NCI-H2196 treated with DMSO at 0.1 percent for 48 hours (cell line): ENCODE data around the gene PRTN3.
"Not testable (repeated sequence)": the region's sequence is repeated elsewhere in the genome, so short reads cannot be mapped to it uniquely, and the experiment has no call there.

Experiments
- DNase-seq: peaks from one replicate; lab custom pipeline; 2025; ENCODE audit not compliant: unreplicated experiment; lab: John Stamatoyannopoulos, UW

PRTN3 gene

DNA sequence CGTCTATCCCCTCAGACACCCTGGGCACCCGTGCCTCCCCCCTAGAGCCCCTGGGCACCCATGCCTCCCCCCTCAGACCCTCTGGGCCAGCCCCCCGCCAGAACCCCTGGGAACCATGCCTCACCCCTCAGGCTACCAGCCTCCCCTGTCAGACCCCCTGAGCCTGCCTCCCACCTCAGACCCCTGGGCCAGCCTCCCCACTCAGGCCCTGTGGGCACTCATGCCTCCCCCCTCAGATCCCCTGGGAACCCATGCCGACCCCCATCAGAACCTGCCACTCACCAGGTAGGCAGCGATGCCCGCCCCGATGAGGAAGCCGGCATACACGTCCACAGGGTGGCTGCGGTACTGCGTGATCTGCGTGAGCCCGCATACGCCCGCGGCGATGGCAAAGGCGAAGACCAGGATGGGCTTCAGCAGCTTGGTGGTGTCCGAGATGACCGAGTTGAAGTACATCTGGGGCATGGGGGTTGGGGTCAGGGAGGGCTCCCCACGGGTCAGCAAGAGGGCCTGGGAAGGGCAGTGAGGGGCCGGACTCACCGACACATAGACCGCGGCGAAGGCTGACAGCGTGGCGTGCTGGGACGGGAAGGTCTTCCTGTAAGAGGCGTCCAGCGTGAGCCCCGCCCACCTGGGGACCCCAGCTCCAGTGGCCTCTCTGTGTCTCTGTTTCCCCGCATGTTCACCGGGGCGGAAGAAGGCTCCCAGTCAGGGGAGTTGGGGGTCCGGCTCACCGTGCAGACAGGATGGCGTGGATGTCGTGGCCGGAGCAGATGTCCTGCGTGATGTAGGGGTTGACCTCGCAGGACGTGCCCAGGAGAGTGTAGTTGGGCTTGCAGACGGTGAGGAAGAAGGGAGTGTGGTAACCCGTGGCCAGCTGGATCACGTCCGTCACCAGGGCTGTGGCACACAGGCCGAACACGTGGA is 26.4 kb upstream of the PRTN3 start:
- DNase-seq = no peak

DNA sequence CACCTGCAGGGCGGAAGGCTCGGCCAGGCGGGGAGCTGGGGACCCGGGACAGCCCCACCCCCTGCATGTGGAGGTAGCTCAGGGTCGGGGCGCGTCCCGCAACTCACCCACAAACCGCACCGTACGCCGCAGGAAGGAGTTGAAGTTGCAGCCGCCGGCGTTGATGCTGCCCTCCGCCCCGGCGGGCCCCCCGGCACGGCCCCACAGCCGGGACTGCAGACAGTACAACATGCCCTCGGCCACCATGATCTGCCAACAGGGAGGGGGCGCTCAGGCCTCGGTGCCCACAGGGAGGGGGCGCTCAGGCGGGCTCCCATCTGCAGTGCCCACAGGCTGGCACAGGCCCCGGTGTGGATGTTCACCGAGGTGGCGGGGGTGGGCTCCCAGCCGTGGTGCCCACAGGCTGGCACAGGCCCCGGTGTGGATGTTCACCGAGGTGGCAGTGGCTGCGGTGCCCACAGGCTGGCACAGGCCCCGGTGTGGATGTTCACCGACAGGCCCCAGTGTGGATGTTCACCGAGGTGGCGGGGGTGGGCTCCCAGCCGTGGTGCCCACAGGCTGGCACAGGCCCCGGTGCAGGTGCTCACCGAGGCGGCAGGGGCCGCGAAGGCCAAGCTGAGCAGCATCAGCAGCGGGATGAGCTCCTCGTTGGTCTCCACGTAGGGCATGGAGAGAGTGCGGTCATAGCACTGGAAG is 25.6 kb upstream of the PRTN3 start:
- no peak for DNase-seq

DNA sequence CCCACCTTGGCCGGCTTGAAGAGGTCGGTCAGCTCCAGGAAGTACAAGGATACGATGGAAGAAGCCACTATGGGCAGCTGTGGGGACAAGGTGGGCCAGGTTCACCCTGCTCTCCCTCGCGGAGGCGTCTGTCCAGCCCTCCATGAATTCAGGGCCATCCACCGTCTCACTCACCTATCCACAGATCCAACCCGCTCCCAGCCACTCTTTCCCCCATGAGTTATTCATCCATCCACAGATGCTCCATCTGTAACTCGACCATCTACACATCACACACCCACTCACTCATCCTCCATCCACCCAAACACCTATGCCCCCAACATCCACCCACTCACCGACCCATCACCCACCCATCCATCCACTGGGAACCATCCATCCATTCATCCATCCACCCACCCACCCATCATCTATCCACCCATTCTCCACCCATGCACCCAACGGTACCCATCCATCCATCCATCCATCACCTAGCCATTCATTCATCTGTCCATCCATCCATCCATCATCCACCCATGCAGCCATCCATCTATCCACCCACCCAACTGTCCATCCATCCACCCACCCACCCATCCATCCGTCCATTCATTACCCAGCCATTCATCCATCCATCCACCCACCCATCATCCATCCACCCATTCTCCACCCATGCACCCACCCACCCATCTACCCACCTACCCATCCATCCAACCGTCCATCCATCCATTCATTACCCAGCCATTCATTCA is 24.9 kb upstream of the PRTN3 start:
- no peak for DNase-seq

DNA sequence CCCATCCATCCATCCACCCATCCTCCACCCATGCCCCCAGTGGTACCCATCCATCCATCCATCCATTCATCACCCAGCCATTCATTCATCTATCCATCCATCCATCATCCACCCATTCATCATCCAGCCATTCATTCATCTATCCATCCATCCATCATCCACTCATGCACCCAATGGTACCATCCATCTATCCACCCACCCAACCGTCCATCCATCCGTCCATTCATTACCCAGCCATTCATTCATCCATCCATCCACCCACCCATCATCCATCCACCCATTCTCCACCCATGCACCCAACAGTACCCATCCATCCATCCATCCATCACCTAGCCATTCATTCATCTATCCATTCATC is 24.3 kb upstream of the PRTN3 start:
- DNase-seq = no peak

DNA sequence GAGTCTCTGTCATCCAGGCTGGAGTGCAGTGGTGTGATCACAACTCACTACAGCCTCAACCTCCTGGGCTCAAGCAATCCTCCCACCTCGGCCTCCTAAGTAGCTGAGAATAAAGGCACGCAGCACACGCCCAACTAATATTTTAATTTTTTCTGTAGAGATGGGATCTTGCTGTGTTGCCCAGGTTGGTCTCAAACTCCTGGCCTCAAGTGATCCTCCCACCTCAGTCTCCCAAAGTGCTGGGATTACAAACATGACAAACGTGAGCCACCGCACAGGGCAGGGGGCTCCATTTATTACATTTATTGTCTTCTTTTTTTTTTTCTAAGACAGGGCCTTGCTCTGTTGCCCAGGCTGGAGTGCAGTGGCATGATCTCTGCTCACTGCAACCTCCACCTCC is 20.6 kb upstream of the PRTN3 start:
- not testable (repeated sequence) for DNase-seq

DNA sequence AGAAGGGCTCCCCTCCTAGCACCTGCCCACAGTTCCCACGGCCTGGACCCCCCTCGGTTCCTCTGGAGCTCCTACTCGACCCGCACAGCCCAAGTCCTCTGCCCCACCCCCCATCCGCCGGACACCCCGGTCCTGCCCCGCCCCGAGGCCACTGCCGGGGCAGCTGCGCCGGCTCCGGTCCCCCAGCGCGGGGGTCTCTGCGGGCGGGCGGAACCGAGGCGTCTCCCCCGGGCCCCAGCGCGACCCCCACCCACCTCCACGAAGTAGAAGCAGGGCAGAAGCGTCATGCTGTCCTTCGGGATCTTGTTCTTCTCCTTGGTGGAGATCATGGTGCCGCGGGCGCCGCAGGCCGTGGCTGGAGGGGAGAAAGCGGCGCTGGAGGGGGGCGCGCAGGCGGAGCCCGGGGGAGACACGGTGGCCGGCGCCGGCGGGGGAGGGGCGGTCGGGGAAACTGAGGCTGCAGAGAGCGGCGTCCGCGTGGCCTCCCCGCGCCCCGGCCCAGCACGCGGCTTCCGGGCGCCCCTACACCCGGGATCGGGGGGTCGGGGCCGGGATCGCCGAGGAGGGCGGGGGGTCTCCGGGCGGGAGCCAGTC is 19.5 kb upstream of the PRTN3 start:
- no peak for DNase-seq

DNA sequence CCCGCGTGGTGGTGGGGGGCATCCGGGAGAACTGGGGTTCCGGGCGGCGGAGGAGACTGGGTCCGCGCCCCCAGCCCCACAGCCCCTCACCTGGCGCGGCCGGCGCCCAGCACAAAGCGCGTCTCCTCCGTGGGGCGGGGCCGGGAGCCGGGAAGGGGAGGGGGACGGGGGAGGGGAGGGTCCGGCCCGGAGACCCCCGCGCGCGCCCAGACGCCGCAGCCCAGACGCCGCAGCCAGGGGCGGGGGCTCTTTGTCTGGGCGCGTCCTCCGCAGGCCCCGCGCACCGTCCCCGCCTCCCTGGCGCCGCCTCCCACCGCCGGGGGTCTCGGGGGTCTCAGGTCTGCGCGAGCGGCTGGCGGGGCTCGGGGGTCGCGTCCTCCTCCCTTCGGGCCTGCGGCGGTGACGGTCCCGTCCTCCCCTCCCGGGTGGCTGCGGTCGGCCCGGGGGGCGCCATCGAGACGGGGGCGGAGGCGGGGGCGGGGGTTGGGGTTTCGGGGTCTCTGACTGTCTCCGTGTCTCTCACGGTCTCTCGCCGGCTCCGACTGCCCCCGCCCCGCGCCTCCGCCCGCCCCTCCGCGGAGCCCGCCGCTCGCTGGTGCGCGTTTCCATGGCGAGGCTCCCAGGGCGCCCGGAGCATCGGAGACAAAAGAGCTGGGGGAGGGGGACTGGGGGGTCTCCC is 18.8 kb upstream of the PRTN3 start, which contains the start of gene PLPPR3:
TSS of gene PLPPR3 (minus strand) at position 131 of the 679 bp plus-strand sequence. CDS start 396 bp downstream, outside the sequence.
- no peak for DNase-seq

DNA sequence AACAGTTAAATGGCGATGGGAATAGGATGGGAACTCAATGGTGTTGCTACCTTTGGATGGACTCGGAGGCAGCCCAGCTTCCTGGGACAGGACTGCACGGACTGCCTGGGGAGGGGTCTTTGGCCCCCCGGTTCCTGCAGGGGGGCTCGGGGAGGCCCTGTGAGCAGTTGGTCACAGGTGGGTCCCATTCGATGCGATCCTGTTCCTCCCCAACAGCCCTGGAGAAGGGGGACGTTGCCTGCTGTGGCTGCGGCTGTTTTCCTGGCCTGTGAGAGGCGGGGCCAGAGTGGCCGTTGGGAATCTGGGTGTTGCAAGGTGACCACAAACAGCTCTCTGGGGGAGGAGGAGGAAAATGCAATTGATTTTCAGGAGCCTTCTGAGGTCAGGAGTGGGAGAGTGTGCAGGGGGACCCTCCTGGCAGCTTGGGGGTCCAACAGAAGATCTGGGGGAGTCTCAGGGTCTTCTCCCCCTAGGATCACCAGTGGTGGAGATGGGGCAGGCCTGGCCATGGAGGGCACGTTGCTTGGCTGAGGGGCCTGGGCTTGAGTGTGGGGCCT is 17.2 kb upstream of the PRTN3 start:
- no peak for DNase-seq

DNA sequence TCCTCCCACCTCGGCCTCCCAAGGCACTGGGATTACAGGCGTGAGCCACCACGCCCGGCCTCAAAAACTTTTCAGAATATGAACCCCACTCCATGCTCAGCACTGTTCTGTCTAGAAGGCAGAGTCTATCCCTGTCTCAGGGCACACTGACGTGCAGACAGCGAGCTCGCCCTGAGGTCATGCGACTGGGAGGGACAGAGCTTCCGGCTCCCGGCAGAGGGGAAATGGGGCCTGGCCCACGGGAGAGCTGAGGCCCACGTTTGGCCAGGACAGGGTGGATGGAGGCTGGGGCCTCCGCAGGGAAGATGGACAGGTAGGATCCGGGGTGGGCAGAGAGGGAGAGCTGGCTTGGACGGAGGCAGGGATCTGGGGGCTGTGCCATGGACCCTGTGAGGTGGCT is 15.9 kb upstream of the PRTN3 start:
- no peak for DNase-seq

DNA sequence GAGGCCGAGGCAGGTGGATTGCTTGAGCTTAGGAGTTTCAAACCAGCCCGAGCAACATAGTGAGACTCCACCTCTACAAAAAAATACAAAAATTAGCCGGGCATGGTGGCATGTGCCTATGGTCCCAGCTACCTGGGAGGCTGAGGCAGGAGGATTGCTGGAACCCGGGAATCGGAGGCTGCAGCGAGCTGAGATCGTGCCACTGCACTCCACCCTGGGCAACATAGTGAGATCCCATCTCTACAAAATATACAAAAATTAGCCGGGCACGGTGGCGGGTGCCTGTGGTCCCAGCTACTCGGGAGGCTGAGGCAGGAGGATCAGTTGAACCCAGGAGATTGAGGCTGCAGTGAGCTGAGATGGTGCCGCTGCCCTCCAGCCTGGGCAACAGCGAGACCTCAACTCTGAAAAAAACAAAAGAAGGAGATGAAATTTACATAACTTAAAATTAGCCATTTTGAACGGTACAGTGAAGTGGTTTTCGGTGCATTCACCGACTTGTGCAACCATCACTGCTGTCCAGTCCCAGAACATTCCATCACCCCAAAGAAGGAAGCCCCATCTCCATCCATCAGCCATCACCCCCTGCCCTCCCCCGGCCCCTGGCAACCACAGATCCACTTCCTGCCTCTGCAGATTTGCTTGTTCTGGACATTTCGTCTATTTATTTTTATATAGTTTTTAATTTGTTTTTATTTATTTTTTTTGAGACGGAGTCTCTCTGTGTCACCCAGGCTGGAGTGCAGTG is 14.7 kb upstream of the PRTN3 start:
- DNase-seq = no peak

DNA sequence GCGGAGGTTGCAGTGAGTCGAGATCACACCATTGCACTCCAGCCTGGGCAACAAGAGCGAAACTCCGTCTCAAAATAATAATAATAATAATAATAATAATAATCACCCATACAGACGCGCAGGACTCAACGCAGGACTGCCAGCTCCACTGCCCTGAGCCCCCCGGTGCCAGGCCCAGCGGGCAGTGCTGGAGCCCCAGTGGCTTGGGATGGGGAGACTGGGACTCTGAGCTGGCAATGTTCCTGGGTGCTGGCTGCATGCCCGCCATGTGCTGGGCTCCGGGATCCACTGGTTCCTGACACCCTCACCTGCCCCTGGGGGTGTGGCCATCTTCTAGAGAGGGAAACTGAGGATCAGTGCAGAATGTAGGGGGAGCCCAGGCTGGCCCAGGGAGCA is 13.5 kb upstream of the PRTN3 start:
- DNase-seq = no peak

DNA sequence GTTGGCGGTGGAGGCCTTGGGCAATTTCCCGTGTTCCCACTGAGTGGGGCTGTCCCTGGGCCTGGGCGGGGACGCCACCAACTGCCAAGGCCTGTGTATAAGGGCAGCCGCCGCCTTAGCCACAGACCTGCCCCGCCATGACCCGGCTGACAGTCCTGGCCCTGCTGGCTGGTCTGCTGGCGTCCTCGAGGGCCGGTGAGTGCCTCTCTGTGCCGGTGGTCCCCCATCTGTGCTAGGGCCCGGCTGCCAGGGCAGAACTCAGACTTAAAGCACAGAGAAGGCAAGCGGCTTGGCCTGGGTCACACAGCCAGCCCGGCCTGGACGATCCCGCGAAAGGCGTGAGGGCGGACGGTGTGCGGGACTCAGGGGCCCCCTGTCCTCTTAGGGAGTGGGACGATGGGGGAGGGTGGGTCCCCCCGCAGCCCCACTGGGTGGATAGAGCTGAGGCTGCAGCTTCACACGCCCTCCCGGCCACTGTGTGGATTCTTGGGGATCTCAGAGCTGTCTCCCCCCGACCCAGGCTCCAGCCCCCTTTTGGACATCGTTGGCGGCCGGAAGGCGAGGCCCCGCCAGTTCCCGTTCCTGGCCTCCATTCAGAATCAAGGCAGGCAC is 13.0 kb upstream of the PRTN3 start, which contains the start of gene AZU1:
TSS of gene AZU1 (plus strand) at position 128 of the 612 bp plus-strand sequence. CDS start at position 138, 10 bp downstream.
- no peak for DNase-seq

DNA sequence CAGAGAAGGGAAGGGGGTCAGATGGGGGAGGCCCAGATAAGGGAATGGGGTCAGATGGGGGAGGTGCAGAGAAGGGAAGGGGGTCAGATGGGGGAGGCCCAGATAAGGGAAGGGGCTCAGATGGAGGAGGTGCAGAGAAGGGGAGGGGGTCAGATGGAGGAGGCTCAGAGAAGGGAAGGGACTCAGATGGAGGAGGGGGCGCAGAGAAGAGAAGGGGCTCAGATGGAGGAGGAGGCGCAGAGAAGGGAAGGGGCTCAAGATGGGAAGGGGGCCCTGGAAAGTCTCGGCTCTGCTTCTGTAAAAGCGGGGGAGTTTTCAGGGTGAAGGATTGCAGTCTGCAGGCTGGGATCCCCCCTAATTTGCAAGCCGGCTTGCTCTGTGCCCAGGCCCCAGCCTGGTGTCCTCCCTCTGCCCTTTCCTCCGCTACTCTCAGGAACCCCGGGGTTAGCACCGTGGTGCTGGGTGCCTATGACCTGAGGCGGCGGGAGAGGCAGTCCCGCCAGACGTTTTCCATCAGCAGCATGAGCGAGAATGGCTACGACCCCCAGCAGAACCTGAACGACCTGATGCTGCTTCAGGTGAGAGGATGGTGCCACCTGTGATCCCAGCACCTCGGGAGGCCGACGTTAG is 11.6 kb upstream of the PRTN3 start:
- DNase-seq = no peak

DNA sequence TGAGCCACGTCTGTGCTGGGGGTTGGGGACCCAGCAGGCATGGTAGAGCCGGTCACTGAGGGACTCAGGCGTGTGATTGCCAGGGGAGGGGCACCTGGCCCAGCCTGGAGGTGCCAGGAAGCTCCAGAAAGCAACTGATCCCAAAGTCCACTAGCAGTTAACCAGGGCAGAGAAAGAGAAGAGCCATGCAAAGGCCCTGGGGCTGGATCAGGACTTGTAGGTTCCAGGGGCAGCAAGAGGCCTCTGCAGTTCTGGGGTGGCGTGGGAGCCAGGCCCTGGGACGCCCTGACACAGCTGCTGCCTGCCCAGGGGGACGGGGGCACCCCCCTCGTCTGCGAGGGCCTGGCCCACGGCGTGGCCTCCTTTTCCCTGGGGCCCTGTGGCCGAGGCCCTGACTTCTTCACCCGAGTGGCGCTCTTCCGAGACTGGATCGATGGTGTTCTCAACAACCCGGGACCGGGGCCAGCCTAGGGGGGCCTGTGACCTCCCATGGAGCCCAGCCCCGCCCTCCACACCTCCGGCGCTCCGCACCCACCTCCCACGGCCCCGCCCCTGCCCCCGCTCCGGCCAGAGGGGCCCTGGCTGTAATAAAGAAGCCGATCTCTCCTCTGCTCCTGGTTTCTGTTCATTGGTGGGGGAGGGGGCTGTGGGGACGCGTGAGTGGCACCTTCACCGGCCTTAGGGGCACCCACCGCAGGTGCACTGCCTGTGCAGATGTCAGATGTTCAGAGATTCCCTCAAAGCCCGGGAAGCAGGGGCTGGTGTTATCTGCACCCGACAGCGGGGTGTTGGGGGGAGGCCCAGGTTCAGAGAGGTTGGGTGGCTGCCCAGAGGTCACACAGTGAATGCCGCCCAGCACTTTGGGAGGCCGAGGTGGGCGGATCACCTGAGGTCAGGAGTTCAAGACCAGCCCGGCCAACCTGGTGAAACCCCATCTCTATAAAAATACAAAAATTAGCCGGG is 9.1 kb upstream of the PRTN3 start:
- no peak for DNase-seq

DNA sequence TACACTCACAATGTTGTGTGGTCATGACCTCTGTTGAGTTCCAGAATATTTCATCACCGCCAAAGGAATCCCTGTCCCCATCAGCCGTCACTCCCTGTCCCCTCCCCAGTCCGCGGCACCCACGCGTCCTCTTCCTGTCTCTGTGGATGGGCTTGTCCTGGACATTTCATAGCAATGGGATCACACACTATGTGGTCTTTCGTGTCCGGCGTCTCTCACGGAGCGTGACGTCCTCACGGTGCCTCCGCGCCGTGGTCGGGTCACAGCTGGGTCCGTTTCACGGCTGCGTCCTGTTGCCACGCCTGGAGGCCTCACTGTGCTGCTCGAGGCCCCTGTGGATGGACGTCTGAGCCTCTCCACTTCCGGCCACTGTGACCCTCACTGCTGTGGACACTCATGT is 6.6 kb upstream of the PRTN3 start:
- DNase-seq = no peak

DNA sequence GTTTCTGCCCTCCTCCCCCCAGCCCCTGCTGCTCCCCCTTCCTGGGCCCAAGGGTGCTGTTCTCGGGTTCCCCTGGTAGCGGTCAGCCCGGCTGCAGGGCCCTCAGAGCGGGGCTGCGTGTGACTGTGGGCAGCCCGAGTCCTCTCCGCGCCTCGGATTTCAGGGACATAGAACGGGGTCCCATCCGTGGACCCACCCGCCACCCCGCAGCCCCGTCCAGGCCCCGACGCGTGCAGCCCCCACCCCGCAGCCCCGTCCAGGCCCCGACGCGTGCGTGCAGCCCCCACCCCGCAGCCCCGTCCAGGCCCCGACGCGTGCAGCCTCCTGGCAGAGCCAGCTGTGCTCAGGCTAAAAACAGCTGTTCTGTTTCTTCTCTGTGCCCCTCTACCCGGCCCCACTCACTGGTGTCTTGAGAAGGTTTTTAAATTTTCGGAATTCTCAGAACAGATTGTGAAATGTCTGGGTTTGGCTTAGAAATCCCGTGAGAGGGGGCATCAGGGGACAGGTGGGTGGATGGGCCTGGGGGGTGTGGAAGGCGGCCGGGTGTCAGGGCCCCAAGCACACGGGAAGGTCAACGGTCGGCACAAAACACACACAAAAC is 5.5 kb upstream of the PRTN3 start:
- no peak for DNase-seq

DNA sequence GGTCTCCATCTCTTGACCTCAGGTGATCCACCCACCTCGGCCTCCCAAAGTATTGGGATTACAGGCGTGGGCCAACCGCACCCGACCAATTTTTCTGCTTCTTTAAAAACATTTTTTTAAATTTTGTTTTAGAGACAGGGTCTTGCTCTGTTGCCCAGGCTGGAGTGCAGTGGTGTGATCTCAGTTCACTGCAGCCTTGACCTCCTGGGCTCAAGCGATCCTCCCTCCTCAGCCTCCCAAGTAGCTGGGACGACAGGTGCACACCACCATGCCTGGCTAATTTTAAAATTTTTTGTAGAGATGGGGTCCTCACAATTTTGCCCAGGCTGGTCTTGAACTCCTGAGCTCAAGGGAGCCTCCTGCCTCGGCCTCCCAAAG is 2.0 kb downstream of the PRTN3 start:
- not testable (repeated sequence) for DNase-seq
